HG02642 (cell line): ENCODE results near the gene ANKRD28.
A peak's percentile ranks its signal among the peaks of the same experiment; 100 is the strongest.
"Not testable (repeated sequence)": the region's sequence is repeated elsewhere in the genome, so short reads cannot be mapped to it uniquely, and the experiment has no call there.

ENCODE experiments used
- ATAC-seq: cut with Tn5 transposase; IDR thresholded peaks from one replicate; pipeline ENCODE4 v1.9.1; 2021; ENCODE audit warnings: mild to moderate bottlenecking; ENCODE audit not compliant: unreplicated experiment, poor library complexity

ANKRD28 gene

GRCh38 chr3:15778332-15778858 is 19.4 kb downstream of the ANKRD28 start:
- ATAC-seq: no peak

GRCh38 chr3:15774931-15775560 is 22.7 kb downstream of the ANKRD28 start:
- ATAC-seq: peak; percentile 67

GRCh38 chr3:15771444-15771843 is 26.3 kb downstream of the ANKRD28 start:
- ATAC-seq: no peak

GRCh38 chr3:15769256-15769915 is 28.4 kb downstream of the ANKRD28 start:
- no peak for ATAC-seq

GRCh38 chr3:15768421-15769255 is 29.1 kb downstream of the ANKRD28 start:
- peak; percentile 79 for ATAC-seq

- ATAC-seq: no peak
These were observed 31.4 kb downstream of the ANKRD28 start for GRCh38 chr3:15766406-15766805.

- no peak for ATAC-seq
These were observed 39.5 kb downstream of the ANKRD28 start for GRCh38 chr3:15758295-15758694.

- ATAC-seq: no peak
These were observed 40.0 kb downstream of the ANKRD28 start for GRCh38 chr3:15757824-15758223.

- ATAC-seq: no peak
These were observed 41.3 kb downstream of the ANKRD28 start for GRCh38 chr3:15756505-15756904.

GRCh38 chr3:15755780-15756179 is 42.0 kb downstream of the ANKRD28 start:
- no peak for ATAC-seq

GRCh38 chr3:15755181-15755580 is 42.6 kb downstream of the ANKRD28 start:
- no peak for ATAC-seq

- ATAC-seq: no peak
These were observed 43.7 kb downstream of the ANKRD28 start for GRCh38 chr3:15754047-15754446.

GRCh38 chr3:15753056-15753710 is 44.6 kb downstream of the ANKRD28 start:
- no peak for ATAC-seq

- no peak for ATAC-seq
These were observed 46.9 kb downstream of the ANKRD28 start for GRCh38 chr3:15750879-15751278.

GRCh38 chr3:15750143-15750542 is 47.6 kb downstream of the ANKRD28 start:
- no peak for ATAC-seq

- not testable (repeated sequence) for ATAC-seq
These were observed 51.9 kb downstream of the ANKRD28 start for GRCh38 chr3:15745896-15746295.

GRCh38 chr3:15744176-15744575 is 53.6 kb downstream of the ANKRD28 start:
- no peak for ATAC-seq

- no peak for ATAC-seq
These were observed 54.2 kb downstream of the ANKRD28 start for GRCh38 chr3:15743587-15744009.

- not testable (repeated sequence) for ATAC-seq
These were observed 55.5 kb downstream of the ANKRD28 start for GRCh38 chr3:15742236-15742635.

GRCh38 chr3:15738616-15739005 is 59.2 kb downstream of the ANKRD28 start:
- ATAC-seq: not testable (repeated sequence)
